Activated CD4-positive, alpha-beta memory T cell treated with anti-CD3 and anti-CD28 coated beads, Interleukin-2, amount 10 ng/mL, durations not matched to agents 7 days and 5 days (primary cell): ENCODE measurements around the gene AREG. TPM values are rescaled to one million over a fixed set of nuclear protein-coding genes. Genes with fewer than 3 reads are reported as not detected.

Source experiments
- CTCF ChIA-PET: fragments of 350-600 bp; sonication (Branson Sonifier 250); formaldehyde crosslinking; loops from one replicate; lab custom pipeline; 2021; ENCODE audit warnings: antibody characterized with exemption, inconsistent platforms; lab: Charles Lee
- POLR2A ChIA-PET: fragments of 350-600 bp; sonication (Branson Sonifier 250); formaldehyde crosslinking; loops from one replicate; lab custom pipeline; 2021; ENCODE audit warnings: antibody characterized with exemption; lab: Charles Lee
- DNase-seq: peaks from one replicate; pipeline ENCODE4 v3.0.0-alpha.2; 2020
- H3K27ac Mint-ChIP-seq: one replicate; pipeline ENCODE4 v1.8.0; 2021; ENCODE audit warnings: mild to moderate bottlenecking, mixed read lengths
- H3K27me3 Mint-ChIP-seq: one replicate; pipeline ENCODE4 v1.8.0; 2021; ENCODE audit warnings: mixed read lengths
- H3K36me3 Mint-ChIP-seq: one replicate; pipeline ENCODE4 v1.8.0; 2021; ENCODE audit warnings: low read depth, mixed read lengths
- H3K4me1 Mint-ChIP-seq: one replicate; pipeline ENCODE4 v1.8.0; 2021; ENCODE audit warnings: mixed read lengths
- H3K4me3 Mint-ChIP-seq: one replicate; pipeline ENCODE4 v1.8.0; 2021; ENCODE audit warnings: mild to moderate bottlenecking, mixed read lengths
- H3K9me3 Mint-ChIP-seq: one replicate; pipeline ENCODE4 v1.8.0; 2021; ENCODE audit warnings: mixed read lengths
- total RNA-seq, 2 experiments: library from RNA; stranded (reverse); gene quantifications; one replicate each; pipeline ENCODE4 v1.2.3, GENCODE V29; 2021

The AREG gene
- total RNA-seq, 2 experiments from 2014 or later = 0.25 to 0.90 TPM

- CTCF ChIA-PET = no interaction called here
- no peaks in the 10 kb centered on the region for H3K4me1 Mint-ChIP-seq
Measured at GRCh38 chr4:74414149-74414809, 30.7 kb upstream of the AREG start.

DNA sequence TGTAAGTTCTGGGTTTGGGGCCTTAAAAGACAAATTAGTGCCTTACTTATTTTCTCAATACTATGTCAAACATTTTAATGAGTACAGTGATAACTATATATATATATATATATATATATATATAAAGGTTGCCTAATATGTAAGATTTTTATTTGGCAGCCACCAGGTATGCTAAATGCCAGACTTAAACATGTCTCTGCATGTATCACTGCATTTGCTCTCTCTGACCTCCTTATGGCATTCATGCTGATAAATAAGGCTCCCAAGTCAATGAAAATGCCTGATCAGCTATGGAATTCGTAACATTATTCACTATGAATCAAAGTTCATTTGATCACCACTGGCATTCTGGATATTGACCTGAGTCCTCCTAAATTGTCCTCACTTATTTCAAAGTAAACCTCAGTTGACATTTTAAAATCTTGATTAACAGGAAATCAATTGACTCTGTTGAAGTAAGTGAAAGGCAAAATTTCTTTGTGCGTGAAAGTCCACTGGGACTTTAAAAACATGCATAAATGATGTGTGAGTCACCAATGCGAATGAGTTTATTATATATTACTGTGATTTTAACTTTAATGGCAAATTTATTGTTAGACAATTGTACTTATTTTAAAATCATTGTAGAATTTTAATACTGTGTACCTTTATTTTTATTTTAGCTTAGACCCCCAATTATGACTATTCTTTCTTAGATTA is 29.2 kb upstream of the AREG start:
- H3K27ac Mint-ChIP-seq = no peak overlapping the region
- CTCF ChIA-PET = no interaction called here
- POLR2A ChIA-PET = no interaction called here

More at GRCh38 chr4:74414149-74414809, 30.7 kb upstream of the AREG start:
- no peak overlapping the region for H3K27ac Mint-ChIP-seq
- POLR2A ChIA-PET = no interaction called here
- H3K9me3 Mint-ChIP-seq = no peaks in the 10 kb centered on the region
- H3K4me3 Mint-ChIP-seq = no peak overlapping the region
- H3K36me3 Mint-ChIP-seq = no peaks in the 10 kb centered on the region
- no peak for DNase-seq
- peaks cover 5% of the 10 kb centered on the region for H3K27me3 Mint-ChIP-seq

DNA sequence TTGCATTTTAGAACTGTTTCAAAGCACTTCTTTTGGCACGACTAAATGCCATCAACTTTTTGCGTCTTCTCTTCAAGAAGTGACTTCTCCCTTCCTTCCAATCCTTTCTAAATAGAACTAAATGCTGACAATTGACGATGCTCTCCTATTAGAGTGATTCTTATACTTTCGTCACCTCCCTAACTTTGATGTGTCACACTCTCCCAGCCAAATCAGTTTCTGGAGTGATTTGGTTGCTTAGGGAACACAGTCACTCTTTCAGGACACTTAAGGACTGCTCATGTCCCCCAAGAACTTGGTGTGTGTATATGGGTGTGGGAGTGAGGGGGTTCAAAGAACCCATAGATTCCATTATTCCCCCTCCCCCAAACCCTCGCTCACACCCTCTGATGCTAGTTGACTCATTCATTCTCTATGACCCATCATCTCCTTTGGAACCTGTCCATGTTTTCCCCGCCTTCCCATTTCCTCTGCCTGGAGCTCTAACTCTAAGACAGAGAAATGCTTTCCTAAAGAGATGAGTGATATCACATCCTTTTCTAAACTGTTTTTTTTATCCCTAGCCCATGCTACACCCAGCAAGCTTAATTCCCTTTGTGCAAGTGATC is 26.8 kb upstream of the AREG start:
- no peaks in the 10 kb centered on the region for H3K36me3 Mint-ChIP-seq
- H3K27me3 Mint-ChIP-seq = peaks cover 7% of the 10 kb centered on the region
- no peak overlapping the region for H3K4me3 Mint-ChIP-seq
- H3K27ac Mint-ChIP-seq = no peak overlapping the region
- no peaks in the 10 kb centered on the region for H3K9me3 Mint-ChIP-seq
- no peak for DNase-seq
- CTCF ChIA-PET = no interaction called here
- no peaks in the 10 kb centered on the region for H3K4me1 Mint-ChIP-seq
- POLR2A ChIA-PET = no interaction called here

More for the DNA sequence above, 29.2 kb upstream of the AREG start:
- Mint-ChIP-seq H3K9me3 (no peaks in the 10 kb centered on the region), H3K27me3 (peaks cover 5% of the 10 kb centered on the region), H3K4me3 (no peak overlapping the region), H3K4me1 (no peaks in the 10 kb centered on the region), H3K36me3 (no peaks in the 10 kb centered on the region)
- DNase-seq = no peak

DNA sequence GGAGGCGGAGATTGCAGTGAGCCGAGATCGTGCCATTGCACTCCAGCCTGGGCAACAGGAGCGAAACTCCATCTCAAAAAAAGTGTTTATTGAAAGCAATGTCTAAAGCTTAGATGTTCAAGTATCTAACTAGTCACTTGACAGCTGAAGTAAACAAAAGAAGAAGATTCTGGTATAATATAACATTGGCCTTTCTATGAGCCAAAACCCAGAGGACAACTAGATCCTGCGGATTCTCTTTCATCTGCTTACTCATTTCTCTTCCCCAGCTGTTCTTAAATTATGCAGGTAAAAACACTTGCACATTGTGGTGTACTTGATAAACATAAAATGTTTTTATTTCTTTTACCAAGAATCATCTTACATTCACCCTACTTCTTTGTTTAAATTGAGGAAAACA is 24.1 kb upstream of the AREG start:
- CTCF ChIA-PET = no interaction called here
- no peak overlapping the region for H3K27ac Mint-ChIP-seq
- H3K27me3 Mint-ChIP-seq = peaks cover 7% of the 10 kb centered on the region
- H3K4me1 Mint-ChIP-seq = peaks cover 3% of the 10 kb centered on the region
- no peaks in the 10 kb centered on the region for H3K36me3 Mint-ChIP-seq
- H3K9me3 Mint-ChIP-seq = no peaks in the 10 kb centered on the region
- H3K4me3 Mint-ChIP-seq = no peak overlapping the region
- POLR2A ChIA-PET = no interaction called here
- no peak for DNase-seq

GRCh38 chr4:74423104-74423503 is 21.8 kb upstream of the AREG start:
- no peak for DNase-seq
- Mint-ChIP-seq H3K36me3 (no peaks in the 10 kb centered on the region), H3K4me1 (peaks cover 8% of the 10 kb centered on the region), H3K9me3 (no peaks in the 10 kb centered on the region), H3K27me3 (peaks cover 7% of the 10 kb centered on the region), H3K4me3 (no peak overlapping the region), H3K27ac (no peak overlapping the region)
- CTCF ChIA-PET = no interaction called here
- POLR2A ChIA-PET = no interaction called here

DNA sequence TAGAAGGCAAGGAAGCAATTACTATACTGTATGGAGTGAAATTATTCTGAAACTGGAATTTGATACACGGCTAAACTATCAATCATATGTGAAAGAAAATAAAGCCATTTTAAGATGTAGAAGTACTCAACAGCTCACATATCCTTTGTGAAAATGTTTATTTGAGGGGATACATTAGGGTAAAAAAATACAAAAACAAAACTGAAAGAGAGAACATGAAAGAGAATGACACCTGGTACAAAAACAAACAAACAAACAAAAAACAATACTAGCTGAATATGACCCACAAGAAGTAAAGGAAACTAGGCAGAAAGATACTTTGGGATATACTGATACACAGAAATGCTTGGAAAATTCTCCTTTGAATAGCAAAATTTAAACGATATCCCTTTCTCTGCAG is 20.8 kb upstream of the AREG start:
- ChIA-PET POLR2A (no interaction called here), CTCF (no interaction called here)
- Mint-ChIP-seq H3K4me3 (no peak overlapping the region), H3K27ac (no peak overlapping the region), H3K4me1 (peaks cover 8% of the 10 kb centered on the region), H3K36me3 (no peaks in the 10 kb centered on the region), H3K27me3 (peaks cover 5% of the 10 kb centered on the region), H3K9me3 (no peaks in the 10 kb centered on the region)
- no peak for DNase-seq

DNA sequence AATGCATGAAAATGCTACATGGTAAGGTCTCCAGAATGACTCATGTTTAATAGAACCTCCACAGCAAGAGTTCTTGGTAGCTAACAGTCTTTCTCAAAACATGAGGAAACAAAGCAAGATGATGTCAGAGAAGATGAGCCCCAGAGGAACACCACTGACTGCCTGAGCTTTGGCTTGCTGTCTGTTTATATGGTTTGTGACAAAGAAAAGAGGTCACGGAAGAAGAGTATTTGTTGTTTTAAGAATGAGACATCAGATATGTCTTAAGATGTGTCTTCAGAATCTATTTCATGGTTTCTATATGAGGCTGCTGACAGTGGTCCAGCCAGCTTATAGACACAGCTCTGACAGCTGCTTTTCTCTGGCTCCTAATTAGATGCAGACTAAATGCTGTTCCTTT is 18.8 kb upstream of the AREG start:
- Mint-ChIP-seq H3K4me1 (peaks cover 8% of the 10 kb centered on the region), H3K27me3 (peaks cover 5% of the 10 kb centered on the region), H3K9me3 (no peaks in the 10 kb centered on the region), H3K36me3 (no peaks in the 10 kb centered on the region), H3K27ac (peak overlapping the region; percentile 7), H3K4me3 (no peak overlapping the region)
- CTCF ChIA-PET = interaction anchor here (1.2 kb wide), 1 partner anchor 237 kb away, joined by 3 read pairs; no protein-coding TSS in a partner anchor
- DNase-seq = no peak
- POLR2A ChIA-PET = interaction anchor here (1.4 kb wide), 1 partner anchor 19 kb away, joined by 3 read pairs; the partner anchor contains the start of gene AREG

- DNase-seq = no peak
- H3K36me3 Mint-ChIP-seq = no peaks in the 10 kb centered on the region
- H3K27me3 Mint-ChIP-seq = peaks cover 2% of the 10 kb centered on the region
- ChIA-PET POLR2A (interaction anchor here (0.9 kb wide), 1 partner anchor 30 kb away, joined by 3 read pairs; no protein-coding TSS in a partner anchor), CTCF (interaction anchor here (1.2 kb wide), 1 partner anchor 17 kb away, joined by 5 read pairs; the partner anchor contains the start of gene AREG)
- H3K9me3 Mint-ChIP-seq = no peaks in the 10 kb centered on the region
- peaks cover 8% of the 10 kb centered on the region for H3K4me1 Mint-ChIP-seq
- H3K4me3 Mint-ChIP-seq = no peak overlapping the region
- H3K27ac Mint-ChIP-seq = no peak overlapping the region
Measured at GRCh38 chr4:74428276-74428675, 16.7 kb upstream of the AREG start.

DNA sequence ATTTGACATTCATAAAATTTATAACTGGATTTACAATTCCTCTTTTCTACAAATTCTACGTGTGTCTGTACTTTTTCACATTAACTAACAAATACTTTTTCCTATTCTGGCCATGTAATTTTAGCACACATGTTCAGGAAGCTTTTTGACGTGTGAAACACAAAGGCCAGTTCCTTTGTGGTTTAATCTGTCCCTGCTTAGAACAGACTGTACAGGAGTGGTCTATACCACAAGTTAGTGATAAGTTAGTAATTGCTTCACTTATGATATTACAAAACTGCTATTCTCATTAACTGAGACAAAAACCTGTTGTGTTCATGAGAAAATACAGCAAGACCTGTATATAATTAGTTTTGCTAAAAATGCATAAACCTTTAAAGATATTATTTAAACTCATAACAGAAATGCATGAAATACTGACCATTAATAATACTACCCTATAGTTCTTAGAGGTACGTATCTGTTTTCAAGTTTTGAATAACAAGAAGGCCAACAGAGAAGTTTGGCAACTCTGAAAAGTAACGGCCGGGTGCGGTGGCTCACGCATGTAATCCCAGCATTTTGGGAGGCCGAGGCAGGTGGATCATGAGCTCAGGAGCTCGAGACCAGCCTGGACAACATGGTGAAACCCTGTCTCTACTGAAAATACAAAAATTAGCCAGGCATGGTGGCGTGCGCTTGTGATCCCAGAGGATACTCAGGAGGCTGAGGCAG is 13.7 kb upstream of the AREG start:
- CTCF ChIA-PET = no interaction called here
- Mint-ChIP-seq H3K27ac (no peak overlapping the region), H3K4me3 (no peak overlapping the region), H3K9me3 (no peaks in the 10 kb centered on the region), H3K4me1 (peaks cover 3% of the 10 kb centered on the region), H3K36me3 (no peaks in the 10 kb centered on the region), H3K27me3 (no peaks in the 10 kb centered on the region)
- no peak for DNase-seq
- POLR2A ChIA-PET = no interaction called here

DNA sequence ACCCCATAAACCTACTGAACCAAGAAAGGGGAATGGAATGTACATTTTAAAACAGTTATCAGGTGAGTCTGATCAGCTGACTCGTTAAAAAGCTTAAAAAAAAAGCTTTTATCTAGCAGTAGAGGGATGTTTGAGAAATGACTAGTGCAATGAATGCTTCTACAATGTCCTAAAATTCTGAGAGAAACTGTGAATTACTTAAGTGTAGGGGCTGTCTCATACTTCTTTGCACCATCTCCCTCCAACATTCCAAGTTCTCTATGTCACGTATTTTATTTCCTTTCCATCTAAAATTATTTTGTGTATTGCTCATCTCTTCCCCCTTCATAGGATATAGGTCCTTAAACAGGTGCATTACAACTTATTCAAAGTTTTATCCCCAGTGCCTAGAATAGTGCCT is 11.9 kb upstream of the AREG start:
- Mint-ChIP-seq H3K4me1 (no peaks in the 10 kb centered on the region), H3K27me3 (no peaks in the 10 kb centered on the region), H3K4me3 (no peak overlapping the region), H3K9me3 (no peaks in the 10 kb centered on the region), H3K36me3 (no peaks in the 10 kb centered on the region), H3K27ac (no peak overlapping the region)
- DNase-seq = no peak
- POLR2A ChIA-PET = no interaction called here
- CTCF ChIA-PET = no interaction called here

DNA sequence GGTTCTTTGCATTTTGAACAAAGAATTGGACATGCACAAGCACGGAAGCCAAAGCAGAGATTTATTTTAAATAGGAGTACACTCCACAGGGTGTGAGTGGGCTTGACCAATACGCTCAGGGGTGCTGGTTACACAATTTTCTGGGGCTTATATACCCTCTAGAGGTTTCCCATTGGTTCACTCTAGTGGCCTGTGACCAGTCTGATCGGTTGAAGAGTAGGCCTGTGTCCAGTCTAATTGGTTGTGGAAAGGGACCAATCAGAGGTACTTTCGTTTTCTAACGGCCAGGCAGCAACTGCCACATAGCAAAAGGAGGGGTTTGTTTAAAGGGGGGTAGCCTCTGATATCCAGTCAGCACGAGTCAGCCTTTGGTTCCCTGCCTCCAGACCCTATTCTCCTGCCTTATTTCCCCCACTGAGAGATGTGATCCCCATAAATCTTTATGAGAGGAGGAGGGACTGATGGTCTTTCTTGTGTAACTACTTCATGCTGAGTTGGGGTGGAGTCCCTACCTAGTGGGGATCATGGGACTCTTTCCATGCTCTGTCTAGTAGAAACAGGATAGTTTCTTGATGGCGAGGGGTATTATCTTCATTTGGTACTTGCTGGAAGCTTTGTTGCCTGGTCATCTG is 11.3 kb upstream of the AREG start:
- no peak overlapping the region for H3K4me3 Mint-ChIP-seq
- no peaks in the 10 kb centered on the region for H3K9me3 Mint-ChIP-seq
- H3K27me3 Mint-ChIP-seq = no peaks in the 10 kb centered on the region

GRCh38 chr4:74435296-74435695 is 9.6 kb upstream of the AREG start:
- Mint-ChIP-seq H3K4me3 (no peak overlapping the region), H3K27me3 (no peaks in the 10 kb centered on the region), H3K36me3 (no peaks in the 10 kb centered on the region), H3K9me3 (no peaks in the 10 kb centered on the region), H3K27ac (no peak overlapping the region), H3K4me1 (no peaks in the 10 kb centered on the region)
- no peak for DNase-seq
- ChIA-PET CTCF (no interaction called here), POLR2A (no interaction called here)

More for the DNA sequence above, 11.3 kb upstream of the AREG start:
- DNase-seq = no peak
- Mint-ChIP-seq H3K4me1 (no peaks in the 10 kb centered on the region), H3K36me3 (no peaks in the 10 kb centered on the region), H3K27ac (no peak overlapping the region)
- CTCF ChIA-PET = no interaction called here
- POLR2A ChIA-PET = no interaction called here
